Measurements from ENCODE around the gene CD81. TPM values are rescaled to one million over a fixed set of nuclear protein-coding genes. Genes with fewer than 3 reads are reported as not detected.

CD81 gene
- total RNA-seq, 2 experiments from 2014 or later: 127 to 128 TPM

DNA sequence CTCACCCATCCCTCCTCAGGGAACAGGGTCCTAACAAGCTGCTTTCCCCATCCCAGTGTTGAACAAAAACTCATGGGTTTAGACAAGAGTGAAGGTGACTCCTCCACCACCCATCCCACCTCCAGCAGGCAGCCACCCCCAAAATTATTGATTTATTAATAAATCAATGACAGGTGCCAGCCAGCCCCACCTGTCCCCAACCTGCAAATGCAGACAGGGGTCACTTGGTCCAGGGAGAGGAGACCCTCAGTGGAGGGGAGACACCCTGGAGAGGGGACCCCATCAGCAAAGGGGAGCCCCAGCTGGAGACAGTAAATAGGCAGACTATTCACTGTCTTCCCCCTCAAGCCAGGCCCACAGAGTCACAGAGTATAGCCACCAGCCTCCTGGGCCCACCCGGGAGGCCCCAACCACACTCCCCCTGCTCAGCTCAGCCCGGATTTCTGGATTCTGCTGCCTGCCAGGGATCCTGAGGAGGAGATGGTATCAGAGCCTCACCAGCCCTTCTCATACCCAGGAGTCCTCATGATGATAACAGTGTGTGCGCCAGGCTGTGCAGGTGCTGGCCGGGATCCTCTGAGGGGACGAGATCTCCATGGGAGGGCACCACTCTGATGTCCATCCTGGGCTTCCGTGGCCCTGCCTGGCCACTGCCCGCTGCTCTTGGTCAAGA lies 8.8 kb upstream of the CD81 start:
- H3K4me3 Mint-ChIP-seq: no peak overlapping the region
- CTCF ChIA-PET: no interaction called here
- H3K36me3 Mint-ChIP-seq (ENCODE audit: low read depth): no peaks in the 10 kb centered on the region
- intact Hi-C loops (cut with micrococcal nuclease): no loop called here
- H3K9me3 Mint-ChIP-seq: no peaks in the 10 kb centered on the region
- DNase-seq: no peak
- no peak overlapping the region for H3K27ac Mint-ChIP-seq
- H3K27me3 Mint-ChIP-seq (ENCODE audit: low read depth): no peaks in the 10 kb centered on the region
- H3K4me1 Mint-ChIP-seq (ENCODE audit: low read depth): no peaks in the 10 kb centered on the region

- DNase-seq: no peak
- H3K27ac Mint-ChIP-seq: no peak overlapping the region
- H3K4me3 Mint-ChIP-seq: no peak overlapping the region
- CTCF ChIA-PET: no interaction called here
- intact Hi-C loops (cut with micrococcal nuclease): no loop called here
- H3K36me3 Mint-ChIP-seq (ENCODE audit: low read depth): no peaks in the 10 kb centered on the region
- no peaks in the 10 kb centered on the region for H3K9me3 Mint-ChIP-seq
- no peaks in the 10 kb centered on the region for H3K27me3 Mint-ChIP-seq (ENCODE audit: low read depth)
- no peaks in the 10 kb centered on the region for H3K4me1 Mint-ChIP-seq (ENCODE audit: low read depth)
Observed at GRCh38 chr11:2368851-2369180, 8.3 kb upstream of the CD81 start.

- H3K4me1 Mint-ChIP-seq (ENCODE audit: low read depth): no peaks in the 10 kb centered on the region
- no peaks in the 10 kb centered on the region for H3K36me3 Mint-ChIP-seq (ENCODE audit: low read depth)
- no peak for DNase-seq
- intact Hi-C loops (cut with micrococcal nuclease): no loop called here
- no peaks in the 10 kb centered on the region for H3K27me3 Mint-ChIP-seq (ENCODE audit: low read depth)
- H3K4me3 Mint-ChIP-seq: no peak overlapping the region
- no peaks in the 10 kb centered on the region for H3K9me3 Mint-ChIP-seq
- H3K27ac Mint-ChIP-seq: no peak overlapping the region
- CTCF ChIA-PET: no interaction called here
Observed at GRCh38 chr11:2369320-2369719, 7.8 kb upstream of the CD81 start.

DNA sequence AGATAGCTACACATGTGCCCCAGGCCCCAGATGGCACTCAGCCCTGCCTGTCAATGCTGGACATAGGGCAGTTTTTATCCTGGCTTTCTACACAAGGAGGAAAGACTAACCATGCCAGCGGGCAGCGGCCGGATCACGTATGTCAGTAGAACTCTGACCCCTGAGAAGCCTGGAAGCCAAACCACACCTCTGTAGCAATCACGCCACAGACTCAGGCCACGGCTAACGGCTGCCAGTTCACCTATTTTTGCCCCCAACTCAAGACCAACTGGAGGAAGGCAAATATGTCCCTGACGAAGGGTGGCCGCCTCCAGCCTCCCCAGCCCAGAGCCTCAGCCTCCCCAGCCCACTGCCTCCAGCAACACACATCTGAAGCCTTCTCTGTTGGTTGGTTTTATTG lies 7.2 kb upstream of the CD81 start:
- no peaks in the 10 kb centered on the region for H3K4me1 Mint-ChIP-seq (ENCODE audit: low read depth)
- no peak for DNase-seq
- intact Hi-C loops (cut with micrococcal nuclease): no loop called here
- H3K27me3 Mint-ChIP-seq (ENCODE audit: low read depth): no peaks in the 10 kb centered on the region
- CTCF ChIA-PET: no interaction called here
- no peak overlapping the region for H3K27ac Mint-ChIP-seq
- no peak overlapping the region for H3K4me3 Mint-ChIP-seq
- no peaks in the 10 kb centered on the region for H3K9me3 Mint-ChIP-seq
- H3K36me3 Mint-ChIP-seq (ENCODE audit: low read depth): no peaks in the 10 kb centered on the region

DNA sequence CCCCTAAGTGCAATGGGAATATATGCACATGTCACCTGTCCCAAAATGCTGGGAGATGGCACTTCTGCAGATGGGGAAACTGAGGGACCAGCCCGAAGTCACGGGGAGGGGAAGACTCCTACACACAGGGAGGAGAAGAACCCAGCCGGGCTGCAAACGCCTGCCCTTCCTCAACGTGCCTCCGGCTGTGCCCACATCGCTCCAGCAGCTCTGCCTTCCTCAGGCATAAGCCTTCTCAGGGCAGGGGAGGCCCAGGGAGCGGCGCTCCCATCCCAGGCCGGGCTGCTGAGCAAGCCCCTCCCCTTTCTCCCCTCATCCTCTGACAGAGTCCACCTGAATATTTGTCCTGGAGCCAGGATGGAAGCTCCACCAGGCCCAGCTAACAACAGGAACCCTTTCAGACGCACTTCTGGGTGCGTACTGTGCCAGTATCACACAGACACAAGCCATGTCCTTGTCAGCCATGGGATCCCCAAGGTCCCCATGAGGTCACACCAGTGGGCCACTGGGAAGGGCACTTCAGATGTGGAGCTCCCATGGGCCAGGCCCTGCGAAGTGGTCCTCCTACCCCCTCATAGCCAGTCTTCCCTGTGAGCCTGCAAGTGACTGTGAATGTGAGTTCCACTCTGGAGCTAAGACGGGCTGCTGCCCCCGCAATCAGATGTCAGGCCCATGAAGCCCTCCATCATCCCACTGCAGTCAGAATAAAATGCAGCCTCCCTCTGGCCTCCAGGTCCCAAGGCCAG lies 2.5 kb upstream of the CD81 start:
- H3K27me3 Mint-ChIP-seq (ENCODE audit: low read depth): no peaks in the 10 kb centered on the region

GRCh38 chr11:2375341-2375853 lies 1.7 kb upstream of the CD81 start:
- Mint-ChIP-seq H3K4me1 (ENCODE audit: low read depth) (peaks cover 16% of the 10 kb centered on the region), H3K9me3 (no peaks in the 10 kb centered on the region), H3K27me3 (ENCODE audit: low read depth) (no peaks in the 10 kb centered on the region), H3K36me3 (ENCODE audit: low read depth) (no peaks in the 10 kb centered on the region), H3K4me3 (no peak overlapping the region), H3K27ac (no peak overlapping the region)
- CTCF ChIA-PET: no interaction called here
- intact Hi-C loops (cut with micrococcal nuclease): no loop called here
- DNase-seq: no peak

More for the DNA sequence above, 2.5 kb upstream of the CD81 start:
- CTCF ChIA-PET: no interaction called here
- Mint-ChIP-seq H3K9me3 (no peaks in the 10 kb centered on the region), H3K4me1 (ENCODE audit: low read depth) (peaks cover 10% of the 10 kb centered on the region), H3K36me3 (ENCODE audit: low read depth) (no peaks in the 10 kb centered on the region), H3K4me3 (no peak overlapping the region), H3K27ac (no peak overlapping the region)
- intact Hi-C loops (cut with micrococcal nuclease): no loop called here
- no peak for DNase-seq

DNA sequence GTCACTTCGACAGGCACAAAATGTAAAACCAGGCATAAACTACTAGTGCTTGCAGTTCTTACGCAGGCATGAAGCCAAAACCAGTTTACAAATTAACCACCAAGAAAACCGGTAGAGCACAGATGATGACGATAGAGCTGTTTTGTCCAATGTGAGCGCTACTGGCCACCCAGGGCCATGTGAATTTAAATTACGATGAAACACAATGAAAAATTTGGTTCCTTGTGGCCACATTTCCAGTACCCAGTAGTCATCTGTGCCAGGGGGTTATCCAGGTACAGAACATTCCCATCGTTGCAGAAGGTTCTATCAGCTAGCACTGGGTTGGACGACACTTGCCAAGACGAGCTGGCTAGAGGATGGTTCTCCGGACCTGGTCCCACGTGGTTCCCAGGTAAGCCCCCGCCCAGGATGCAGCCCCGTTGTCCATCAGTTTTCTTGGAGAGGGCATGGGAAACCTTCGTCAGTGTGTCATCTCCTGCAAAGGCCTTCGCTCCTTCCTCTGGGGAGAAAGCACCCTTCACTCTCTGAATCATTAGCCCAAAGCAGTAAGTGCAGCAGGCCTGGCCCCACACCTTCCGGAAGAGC lies 1.1 kb upstream of the CD81 start:
- H3K36me3 Mint-ChIP-seq (ENCODE audit: low read depth): no peaks in the 10 kb centered on the region
- intact Hi-C loops (cut with micrococcal nuclease): no loop called here
- H3K27me3 Mint-ChIP-seq (ENCODE audit: low read depth): no peaks in the 10 kb centered on the region
- H3K4me1 Mint-ChIP-seq (ENCODE audit: low read depth): peaks cover 22% of the 10 kb centered on the region
- H3K4me3 Mint-ChIP-seq: peak overlapping the region; percentile 46
- DNase-seq: no peak
- H3K27ac Mint-ChIP-seq: no peak overlapping the region
- no peaks in the 10 kb centered on the region for H3K9me3 Mint-ChIP-seq
- CTCF ChIA-PET: no interaction called here

GRCh38 chr11:2377511-2378443 lies 667 bp downstream of the CD81 start:
- Mint-ChIP-seq H3K9me3 (no peaks in the 10 kb centered on the region), H3K36me3 (ENCODE audit: low read depth) (no peaks in the 10 kb centered on the region), H3K27ac (peak overlapping the region; percentile 79), H3K27me3 (ENCODE audit: low read depth) (no peaks in the 10 kb centered on the region), H3K4me1 (ENCODE audit: low read depth) (peaks cover 32% of the 10 kb centered on the region), H3K4me3 (peak overlapping the region; percentile 84)
- peak; percentile 56 for DNase-seq
- CTCF ChIA-PET: interaction anchor here (1.0 to 1.5 kb wide), 3 partner anchors 8 to 73 kb away, joined by 3 to 4 read pairs (median 3); no protein-coding TSS in a partner anchor
- intact Hi-C loops (cut with micrococcal nuclease): loop anchor here (1.0 kb wide), 2 partner anchors 23 to 72 kb away; partner anchors contain the start of gene TSSC4

GRCh38 chr11:2378527-2379210 lies 1.6 kb downstream of the CD81 start:
- Mint-ChIP-seq H3K27ac (peak overlapping the region; percentile 79), H3K4me3 (peak overlapping the region; percentile 84), H3K27me3 (ENCODE audit: low read depth) (no peaks in the 10 kb centered on the region), H3K9me3 (no peaks in the 10 kb centered on the region), H3K36me3 (ENCODE audit: low read depth) (no peaks in the 10 kb centered on the region), H3K4me1 (ENCODE audit: low read depth) (peaks cover 38% of the 10 kb centered on the region)
- CTCF ChIA-PET: interaction anchor here (1.0 kb wide), 1 partner anchor 74 kb away, joined by 3 read pairs; no protein-coding TSS in a partner anchor
- no peak for DNase-seq
- intact Hi-C loops (cut with micrococcal nuclease): no loop called here

DNA sequence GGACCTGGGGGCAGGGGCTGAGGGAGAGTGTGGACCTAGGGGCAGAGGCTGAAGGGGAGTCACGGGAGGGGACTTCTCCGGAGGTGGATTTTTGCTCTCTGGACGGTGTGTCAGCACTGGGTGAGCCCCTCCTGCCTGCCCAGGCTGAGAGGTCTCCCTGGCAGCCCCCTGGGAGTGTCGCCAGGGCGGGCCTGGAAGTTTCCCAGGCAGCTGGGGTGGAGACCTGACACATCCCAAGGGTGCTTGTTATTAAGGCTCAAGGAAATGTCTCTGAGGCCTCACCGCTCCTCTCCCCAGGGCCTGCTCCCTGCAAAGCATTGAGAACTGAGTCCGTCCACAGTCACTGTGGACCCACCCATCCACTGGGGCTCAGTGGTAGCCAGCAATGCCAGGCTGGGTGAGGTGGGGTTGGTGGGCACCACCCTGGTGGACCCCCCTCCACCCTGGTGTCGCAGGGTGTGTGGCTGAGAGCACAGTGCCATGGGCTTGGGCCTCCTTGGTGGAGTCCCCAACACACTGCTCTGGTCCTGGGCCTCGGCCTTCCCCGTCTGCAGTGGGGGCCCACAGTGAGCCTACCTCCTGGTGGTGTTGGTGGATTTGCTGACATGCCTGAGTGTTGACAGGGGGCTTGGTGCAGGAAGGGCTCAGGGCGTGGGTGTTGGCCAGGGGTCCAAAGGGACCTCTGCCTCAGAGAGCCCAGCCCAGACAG lies 2.5 kb downstream of the CD81 start:
- intact Hi-C loops (cut with micrococcal nuclease): no loop called here
- Mint-ChIP-seq H3K4me3 (no peak overlapping the region), H3K4me1 (ENCODE audit: low read depth) (peaks cover 43% of the 10 kb centered on the region), H3K9me3 (no peaks in the 10 kb centered on the region), H3K27me3 (ENCODE audit: low read depth) (no peaks in the 10 kb centered on the region), H3K27ac (no peak overlapping the region), H3K36me3 (ENCODE audit: low read depth) (no peaks in the 10 kb centered on the region)
- CTCF ChIA-PET: no interaction called here
- no peak for DNase-seq

GRCh38 chr11:2380396-2380795 lies 3.3 kb downstream of the CD81 start:
- H3K4me1 Mint-ChIP-seq (ENCODE audit: low read depth): peaks cover 47% of the 10 kb centered on the region

More at GRCh38 chr11:2380396-2380795, 3.3 kb downstream of the CD81 start:
- no peaks in the 10 kb centered on the region for H3K9me3 Mint-ChIP-seq
- intact Hi-C loops (cut with micrococcal nuclease): no loop called here
- no peak overlapping the region for H3K4me3 Mint-ChIP-seq
- no peaks in the 10 kb centered on the region for H3K36me3 Mint-ChIP-seq (ENCODE audit: low read depth)
- CTCF ChIA-PET: no interaction called here
- no peak for DNase-seq
- H3K27ac Mint-ChIP-seq: peak overlapping the region; percentile 8
- no peaks in the 10 kb centered on the region for H3K27me3 Mint-ChIP-seq (ENCODE audit: low read depth)

Data from activated naive CD4-positive, alpha-beta T cell treated with anti-CD3 and anti-CD28 coated beads for 36 hours (primary cell).